Stimulated activated naive CD8-positive, alpha-beta T cell treated with anti-CD3 and anti-CD28 coated beads, Interleukin-15, amount 100 ng/mL, for 72 hours (primary cell): Measurements from ENCODE around the gene PRRC2B.
"Not testable (repeated sequence)": the region's sequence is repeated elsewhere in the genome, so short reads cannot be mapped to it uniquely, and the experiment has no call there.

ENCODE experiments used
- ATAC-seq: fragments of 150-1000 bp; cut with Tn5 transposase; 2 replicates; pipeline ENCODE4 v1.10.0; 2021; ENCODE audit warnings: mild to moderate bottlenecking, moderate library complexity
- DNase-seq, 2 donors: peaks; one replicate each; pipeline ENCODE4 v3.0.0; 2021 to 2022
- H3K27ac Mint-ChIP-seq, 2 donors: one replicate each; pipeline ENCODE4 v1.8.0; 2022; ENCODE audit warnings: mild to moderate bottlenecking in 2 of 2, mixed read lengths in 2 of 2, moderate library complexity in 2 of 2
- H3K27me3 Mint-ChIP-seq: one replicate; pipeline ENCODE4 v1.8.0; 2022; ENCODE audit warnings: mixed read lengths
- H3K4me1 Mint-ChIP-seq: one replicate; pipeline ENCODE4 v1.8.0; 2022; ENCODE audit warnings: mild to moderate bottlenecking, mixed read lengths
- H3K4me3 Mint-ChIP-seq, 2 donors: one replicate each; pipeline ENCODE4 v1.8.0; 2022; ENCODE audit warnings: mild to moderate bottlenecking in 2 of 2, mixed read lengths in 2 of 2, moderate library complexity in 1 of 2
- H3K9me3 Mint-ChIP-seq, 2 donors: one replicate each; pipeline ENCODE4 v1.8.0; 2022; ENCODE audit warnings: mixed read lengths in 2 of 2

Gene PRRC2B

GRCh38 chr9:131393622-131394463 is at the start of gene PRRC2B:
TSS of gene PRRC2B (plus strand) at chr9:131394086. CDS start at chr9:131430145, 36,059 bp downstream.
- Mint-ChIP-seq H3K27ac (peak within 1 kb of the TSS; percentile 97 to 99), H3K4me3 (peak within 1 kb of the TSS; percentile 87 to 91), H3K4me1 (peaks cover 48% of the 10 kb centered on the region), H3K27me3 (no peaks in the 10 kb centered on the region), H3K9me3 (no peaks in the 10 kb centered on the region)
- DNase-seq = peak; percentile 81 to 87
- peak; percentile 51 for ATAC-seq

GRCh38 chr9:131344931-131345535 is 48.9 kb upstream of the PRRC2B start:
- not testable (repeated sequence) for H3K4me3 Mint-ChIP-seq, ATAC-seq, H3K4me1 Mint-ChIP-seq

GRCh38 chr9:131346559-131346958 is 47.3 kb upstream of the PRRC2B start:
- no peak for ATAC-seq
- Mint-ChIP-seq H3K9me3 (no peaks in the 10 kb centered on the region), H3K27ac (no peak overlapping the region), H3K4me3 (no peak overlapping the region), H3K27me3 (peaks cover 10% of the 10 kb centered on the region), H3K4me1 (peaks cover 18% of the 10 kb centered on the region)
- no peak for DNase-seq

More at GRCh38 chr9:131344931-131345535, 48.9 kb upstream of the PRRC2B start:
- not testable (repeated sequence) for H3K9me3 Mint-ChIP-seq, H3K27ac Mint-ChIP-seq, DNase-seq
- H3K27me3 Mint-ChIP-seq = peaks cover 10% of the 10 kb centered on the region

GRCh38 chr9:131347376-131348020 is 46.4 kb upstream of the PRRC2B start:
- DNase-seq = no peak
- Mint-ChIP-seq H3K9me3 (no peaks in the 10 kb centered on the region), H3K4me1 (peaks cover 18% of the 10 kb centered on the region), H3K4me3 (no peak overlapping the region), H3K27ac (no peak overlapping the region), H3K27me3 (peaks cover 6% of the 10 kb centered on the region)
- ATAC-seq = no peak

- H3K4me3 Mint-ChIP-seq = no peak overlapping the region
- no peak overlapping the region for H3K27ac Mint-ChIP-seq
- no peaks in the 10 kb centered on the region for H3K27me3 Mint-ChIP-seq
- DNase-seq (no peak), ATAC-seq (no peak)
- no peaks in the 10 kb centered on the region for H3K9me3 Mint-ChIP-seq
- peaks cover 18% of the 10 kb centered on the region for H3K4me1 Mint-ChIP-seq
Measured at GRCh38 chr9:131348631-131349521, 45.0 kb upstream of the PRRC2B start.

- no peaks in the 10 kb centered on the region for H3K9me3 Mint-ChIP-seq
- peaks cover 18% of the 10 kb centered on the region for H3K4me1 Mint-ChIP-seq
- no peaks in the 10 kb centered on the region for H3K27me3 Mint-ChIP-seq
- no peak for DNase-seq
- no peak overlapping the region for H3K27ac Mint-ChIP-seq
- H3K4me3 Mint-ChIP-seq = peak overlapping the region in 1 of 2 donors; percentile 73
- ATAC-seq = no peak
Measured at GRCh38 chr9:131349522-131349880, 44.4 kb upstream of the PRRC2B start.

GRCh38 chr9:131349881-131350563 is 43.9 kb upstream of the PRRC2B start:
- peak; percentile 85 to 87 for DNase-seq
- peak; percentile 98 for ATAC-seq
- H3K9me3 Mint-ChIP-seq = no peaks in the 10 kb centered on the region
- peaks cover 18% of the 10 kb centered on the region for H3K4me1 Mint-ChIP-seq
- H3K27me3 Mint-ChIP-seq = no peaks in the 10 kb centered on the region
- H3K4me3 Mint-ChIP-seq = peak overlapping the region; percentile 71 to 73
- H3K27ac Mint-ChIP-seq = peak overlapping the region; percentile 77 to 91

GRCh38 chr9:131356479-131356878 is 37.4 kb upstream of the PRRC2B start:
- H3K4me3 Mint-ChIP-seq, H3K27ac Mint-ChIP-seq, H3K27me3 Mint-ChIP-seq, ATAC-seq, DNase-seq, H3K9me3 Mint-ChIP-seq: not testable (repeated sequence)
- H3K4me1 Mint-ChIP-seq = peaks cover 29% of the 10 kb centered on the region

- Mint-ChIP-seq H3K4me3 (peak overlapping the region; percentile 71 to 74), H3K9me3 (no peaks in the 10 kb centered on the region), H3K27ac (peak overlapping the region; percentile 77 to 80), H3K27me3 (no peaks in the 10 kb centered on the region), H3K4me1 (peaks cover 36% of the 10 kb centered on the region)
- ATAC-seq (no peak), DNase-seq (no peak)
Measured at GRCh38 chr9:131358556-131358955, 35.3 kb upstream of the PRRC2B start.

GRCh38 chr9:131361202-131361833 is 32.6 kb upstream of the PRRC2B start:
- ATAC-seq = peak; percentile 68
- peak overlapping the region; percentile 59 to 93 for H3K27ac Mint-ChIP-seq
- no peaks in the 10 kb centered on the region for H3K9me3 Mint-ChIP-seq
- no peaks in the 10 kb centered on the region for H3K27me3 Mint-ChIP-seq
- H3K4me1 Mint-ChIP-seq = peaks cover 49% of the 10 kb centered on the region
- DNase-seq = peak; percentile 31 to 50
- peak overlapping the region; percentile 73 to 78 for H3K4me3 Mint-ChIP-seq

GRCh38 chr9:131365546-131365945 is 28.3 kb upstream of the PRRC2B start:
- Mint-ChIP-seq H3K4me1 (peaks cover 29% of the 10 kb centered on the region), H3K4me3 (no peak overlapping the region), H3K27ac (no peak overlapping the region), H3K27me3 (no peaks in the 10 kb centered on the region), H3K9me3 (no peaks in the 10 kb centered on the region)
- DNase-seq = no peak
- no peak for ATAC-seq

- DNase-seq = no peak
- Mint-ChIP-seq H3K9me3 (no peaks in the 10 kb centered on the region), H3K27ac (no peak overlapping the region), H3K27me3 (no peaks in the 10 kb centered on the region), H3K4me1 (peaks cover 17% of the 10 kb centered on the region), H3K4me3 (no peak overlapping the region)
- ATAC-seq = no peak
Measured at GRCh38 chr9:131366761-131367401, 27.0 kb upstream of the PRRC2B start.

GRCh38 chr9:131367450-131367849 is 26.4 kb upstream of the PRRC2B start:
- DNase-seq = no peak
- Mint-ChIP-seq H3K27me3 (no peaks in the 10 kb centered on the region), H3K27ac (peak overlapping the region; percentile 12 to 54), H3K4me1 (peaks cover 22% of the 10 kb centered on the region), H3K4me3 (no peak overlapping the region), H3K9me3 (no peaks in the 10 kb centered on the region)
- ATAC-seq = no peak

- Mint-ChIP-seq H3K4me1 (peaks cover 23% of the 10 kb centered on the region), H3K9me3 (no peaks in the 10 kb centered on the region), H3K27ac (peak overlapping the region in 1 of 2 donors; percentile 40), H3K4me3 (no peak overlapping the region), H3K27me3 (no peaks in the 10 kb centered on the region)
- no peak for ATAC-seq
- no peak for DNase-seq
Measured at GRCh38 chr9:131370638-131371037, 23.2 kb upstream of the PRRC2B start.
